Testis (tissue), 2 donors: ENCODE data around the gene PRPS1.
"Not testable (repeated sequence)": the region's sequence is repeated elsewhere in the genome, so short reads cannot be mapped to it uniquely, and the experiment has no call there.

Source experiments
- POLR2A ChIP-seq: fragments of 450-650 bp; IDR thresholded peaks from one replicate; pipeline ENCODE4 v1.6.1; 2017; ENCODE audit warnings: antibody characterized with exemption, mild to moderate bottlenecking, moderate library complexity
- TF ChIP-seq, protein P1 (sequence below), 3 experiments: fragments of 450-650 bp in 2 of 3; fragments of 200-600 bp in 1 of 3; sonication (generic) in 1 of 3; IDR thresholded peaks; one replicate each; pipeline ENCODE4 v1.5.1; 2016 to 2019; ENCODE audit warnings: antibody characterized with exemption in 3 of 3, mild to moderate bottlenecking in 2 of 3, moderate library complexity in 1 of 3

- TF ChIP-seq, protein P1, sequence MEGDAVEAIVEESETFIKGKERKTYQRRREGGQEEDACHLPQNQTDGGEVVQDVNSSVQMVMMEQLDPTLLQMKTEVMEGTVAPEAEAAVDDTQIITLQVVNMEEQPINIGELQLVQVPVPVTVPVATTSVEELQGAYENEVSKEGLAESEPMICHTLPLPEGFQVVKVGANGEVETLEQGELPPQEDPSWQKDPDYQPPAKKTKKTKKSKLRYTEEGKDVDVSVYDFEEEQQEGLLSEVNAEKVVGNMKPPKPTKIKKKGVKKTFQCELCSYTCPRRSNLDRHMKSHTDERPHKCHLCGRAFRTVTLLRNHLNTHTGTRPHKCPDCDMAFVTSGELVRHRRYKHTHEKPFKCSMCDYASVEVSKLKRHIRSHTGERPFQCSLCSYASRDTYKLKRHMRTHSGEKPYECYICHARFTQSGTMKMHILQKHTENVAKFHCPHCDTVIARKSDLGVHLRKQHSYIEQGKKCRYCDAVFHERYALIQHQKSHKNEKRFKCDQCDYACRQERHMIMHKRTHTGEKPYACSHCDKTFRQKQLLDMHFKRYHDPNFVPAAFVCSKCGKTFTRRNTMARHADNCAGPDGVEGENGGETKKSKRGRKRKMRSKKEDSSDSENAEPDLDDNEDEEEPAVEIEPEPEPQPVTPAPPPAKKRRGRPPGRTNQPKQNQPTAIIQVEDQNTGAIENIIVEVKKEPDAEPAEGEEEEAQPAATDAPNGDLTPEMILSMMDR (IDR thresholded peaks at IDR 0.05) = not testable (repeated sequence)
- not testable (repeated sequence) for TF ChIP-seq POLR2A
Measured at GRCh38 chrX:107671256-107671655, 42.9 kb downstream of the PRPS1 start.
